Measurements from ENCODE around the gene ZBTB49.

DNA sequence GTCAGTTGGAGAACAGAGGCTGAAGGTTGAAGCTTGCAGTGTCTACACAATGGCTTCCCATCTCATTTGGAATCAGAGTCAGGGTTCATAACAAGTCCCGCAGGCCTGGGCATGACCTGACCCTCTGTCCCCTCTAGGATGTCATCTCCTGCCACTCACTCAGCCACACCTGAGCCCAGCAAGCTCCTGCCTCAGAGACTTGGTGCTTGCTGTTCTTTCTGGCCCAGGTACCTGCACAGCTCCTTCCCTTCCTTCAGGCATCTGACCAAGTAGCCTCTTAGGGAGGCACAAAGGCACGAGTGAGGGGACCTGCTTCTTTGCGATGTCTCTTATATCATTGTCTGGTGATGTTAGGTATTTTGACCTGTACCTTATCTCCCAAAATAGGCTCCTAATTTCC lies 9.0 kb downstream of the ZBTB49 start:
- TF ChIP-seq POLR2A (IDR thresholded peaks at IDR 0.05): no peak
- TF ChIP-seq, protein P1, sequence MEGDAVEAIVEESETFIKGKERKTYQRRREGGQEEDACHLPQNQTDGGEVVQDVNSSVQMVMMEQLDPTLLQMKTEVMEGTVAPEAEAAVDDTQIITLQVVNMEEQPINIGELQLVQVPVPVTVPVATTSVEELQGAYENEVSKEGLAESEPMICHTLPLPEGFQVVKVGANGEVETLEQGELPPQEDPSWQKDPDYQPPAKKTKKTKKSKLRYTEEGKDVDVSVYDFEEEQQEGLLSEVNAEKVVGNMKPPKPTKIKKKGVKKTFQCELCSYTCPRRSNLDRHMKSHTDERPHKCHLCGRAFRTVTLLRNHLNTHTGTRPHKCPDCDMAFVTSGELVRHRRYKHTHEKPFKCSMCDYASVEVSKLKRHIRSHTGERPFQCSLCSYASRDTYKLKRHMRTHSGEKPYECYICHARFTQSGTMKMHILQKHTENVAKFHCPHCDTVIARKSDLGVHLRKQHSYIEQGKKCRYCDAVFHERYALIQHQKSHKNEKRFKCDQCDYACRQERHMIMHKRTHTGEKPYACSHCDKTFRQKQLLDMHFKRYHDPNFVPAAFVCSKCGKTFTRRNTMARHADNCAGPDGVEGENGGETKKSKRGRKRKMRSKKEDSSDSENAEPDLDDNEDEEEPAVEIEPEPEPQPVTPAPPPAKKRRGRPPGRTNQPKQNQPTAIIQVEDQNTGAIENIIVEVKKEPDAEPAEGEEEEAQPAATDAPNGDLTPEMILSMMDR (IDR thresholded peaks at IDR 0.05): no peak

All from esophagus squamous epithelium (tissue), 4 donors.